Transverse colon (tissue), 4 donors: ENCODE results near the gene FUT3. TPM values are rescaled to one million over a fixed set of nuclear protein-coding genes. Genes with fewer than 3 reads are reported as not detected.
A peak's percentile ranks its signal among the peaks of the same experiment; 100 is the strongest.

Experiments used
- DNase-seq: peaks from one replicate; pipeline ENCODE4 v3.0.0-alpha.2; 2019
- H3K27ac ChIP-seq, 4 donors: fragments of 200-600 bp; sonication (generic); 2 replicates each; pipeline ENCODE4 v1.5.1; 2016 to 2018; ENCODE audit warnings: inconsistent platforms in 4 of 4
- H3K27me3 ChIP-seq: fragments of 200-600 bp; sonication (generic); 2 replicates; pipeline ENCODE4 v1.5.1; 2017; ENCODE audit warnings: inconsistent platforms
- H3K36me3 ChIP-seq, 4 donors: fragments of 200-600 bp; sonication (generic); 2 replicates each; pipeline ENCODE4 v1.5.1; 2017 to 2019; ENCODE audit warnings: inconsistent platforms in 4 of 4
- H3K4me1 ChIP-seq, 4 donors: fragments of 200-600 bp; sonication (generic); 2 replicates each; pipeline ENCODE4 v1.5.1; 2017 to 2020; ENCODE audit warnings: inconsistent platforms in 4 of 4
- H3K4me3 ChIP-seq, 4 donors: fragments of 200-600 bp; sonication (generic); 1 replicate in 1 of 4; 2 replicates in 3 of 4; pipeline versions ENCODE4 v1.5.1 to v1.6.1; 2017 to 2019; ENCODE audit warnings: inconsistent platforms in 4 of 4
- H3K9me3 ChIP-seq, 2 donors: fragments of 200-600 bp; sonication (generic); 2 replicates each; pipeline ENCODE4 v1.5.1; 2017 to 2019; ENCODE audit warnings: inconsistent platforms in 2 of 2
- EP300 ChIP-seq: sonication (generic); formaldehyde crosslinking; IDR thresholded peaks from one replicate; pipeline ENCODE4 v1.6.1; 2017; ENCODE audit warnings: antibody characterized with exemption, low read depth
- POLR2A ChIP-seq: fragments of 450-650 bp; IDR thresholded peaks from one replicate; pipeline ENCODE4 v1.6.1; 2016; ENCODE audit warnings: antibody characterized with exemption, mild to moderate bottlenecking, moderate library complexity
- POLR2AphosphoS5 ChIP-seq, 3 donors: sonication (generic); formaldehyde crosslinking; IDR thresholded peaks; one replicate each; pipeline ENCODE4 v1.6.1; 2016; ENCODE audit warnings: antibody characterized with exemption in 3 of 3
- WGBS, 2 donors: methylation state at CpG; one replicate each; pipeline ENCODE4 v1.1.5; 2018; ENCODE audit warnings: low coverage in 1 of 2; 5-methylcytosine and 5-hydroxymethylcytosine counted together
- in situ Hi-C, 4 donors: fragments of 200-750 bp; cut with MboI; loops; one replicate each; pipeline versions ENCODE4 v1.15.0 to v1.15.1; 2017; ENCODE audit warnings: low sequenced_read_pairs in 3 of 4, low pct_ligation_motif_present in 1 of 4, low pct_unique_long_range_greater_than_20kb in 1 of 4
- intact Hi-C: fragments of 100-400 bp; cut with DNase I; formaldehyde crosslinking; loops from one replicate; pipeline ENCODE4 v1.15.1; 2023; ENCODE audit warnings: low total_unique reads
- total RNA-seq, 4 donors: library from RNA; depleted of rRNA; stranded (reverse); fragments of >200 nt; gene quantifications; one replicate each; pipeline ENCODE4 v1.1.0, GENCODE V29; 2016
- TF ChIP-seq, protein P1 (sequence below), 5 experiments: fragments of 200-600 bp in 3 of 5; fragments of 450-650 bp in 2 of 5; sonication (generic) in 3 of 5; IDR thresholded peaks; 1 replicate in 2 of 5; 2 replicates in 3 of 5; pipeline ENCODE4 v1.5.1; 2016 to 2017; ENCODE audit warnings: antibody characterized with exemption in 5 of 5, inconsistent platforms in 3 of 5, mild to moderate bottlenecking in 2 of 5, moderate library complexity in 1 of 5

The FUT3 gene
- total RNA-seq, 4 donors from 2014 or later, result 180 to 222 (median 191) TPM

DNA sequence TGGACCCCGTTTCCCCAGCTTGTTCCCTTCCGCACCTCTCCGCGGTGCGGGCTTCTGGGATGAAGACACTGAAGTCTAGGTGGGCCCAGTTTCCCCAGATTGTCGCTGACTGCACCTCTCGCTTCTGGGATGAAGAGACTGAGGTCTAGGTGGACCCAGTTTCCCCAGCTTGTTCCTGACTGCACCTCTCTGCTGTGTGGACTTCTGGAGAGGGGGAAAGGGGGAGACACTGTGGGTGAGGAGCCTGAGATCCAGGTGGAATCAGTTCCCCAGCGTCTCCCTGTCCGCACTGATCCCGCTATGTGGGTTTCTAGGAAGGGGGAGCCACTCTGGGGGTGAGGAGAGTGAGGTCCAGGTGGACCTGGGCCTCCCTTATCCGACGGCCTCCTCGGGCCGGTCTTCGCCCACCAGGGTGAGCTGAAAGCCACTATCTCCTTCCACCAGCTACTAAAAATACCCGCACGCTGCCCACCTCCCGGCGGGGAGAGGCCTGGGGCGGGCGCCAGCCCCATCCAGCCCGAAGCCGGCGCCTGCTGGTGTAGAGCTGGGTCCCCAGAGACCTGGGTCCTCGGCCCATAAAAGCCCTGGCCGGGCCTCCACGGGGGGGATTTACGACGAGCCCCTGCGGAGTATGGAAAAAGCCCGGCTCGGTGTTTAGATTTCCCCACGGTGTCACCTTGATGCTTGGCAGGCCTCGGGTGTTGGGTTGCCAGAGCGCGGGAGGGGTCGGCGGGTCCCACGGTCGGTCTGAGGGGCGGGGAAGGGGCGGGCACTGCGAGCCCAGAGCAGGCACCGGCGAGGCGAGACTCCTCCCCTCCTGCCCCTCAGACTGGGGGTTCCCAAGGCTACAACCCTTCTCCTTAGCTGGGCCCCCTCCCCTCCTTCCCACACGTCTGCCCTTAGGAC is 22.3 kb downstream of the FUT3 start:
- Histone ChIP-seq H3K9me3 (no peaks in the 10 kb centered on the region), H3K4me1 (peaks cover 9 to 33% (median 28%) of the 10 kb centered on the region in 4 donors), H3K36me3 (no peaks in the 10 kb centered on the region), H3K27ac (peak overlapping the region; percentile 82 to 96 (median 90)), H3K4me3 (peak overlapping the region; percentile 29 to 50 (median 32)), H3K27me3 (no peaks in the 10 kb centered on the region)
- 39% methylated on average over 34 of the region's 47 CpGs; no CpG with 5 or more reads in 1 of the 2 donors for WGBS, 2 donors
- intact Hi-C loops (no loop called here), in situ Hi-C loops (no loop called here)
- TF ChIP-seq POLR2A (no peak), POLR2AphosphoS5 (IDR thresholded peaks at IDR 0.05) (peak; percentile 43 to 68 (median 49))
- peak; percentile 58 for DNase-seq

DNA sequence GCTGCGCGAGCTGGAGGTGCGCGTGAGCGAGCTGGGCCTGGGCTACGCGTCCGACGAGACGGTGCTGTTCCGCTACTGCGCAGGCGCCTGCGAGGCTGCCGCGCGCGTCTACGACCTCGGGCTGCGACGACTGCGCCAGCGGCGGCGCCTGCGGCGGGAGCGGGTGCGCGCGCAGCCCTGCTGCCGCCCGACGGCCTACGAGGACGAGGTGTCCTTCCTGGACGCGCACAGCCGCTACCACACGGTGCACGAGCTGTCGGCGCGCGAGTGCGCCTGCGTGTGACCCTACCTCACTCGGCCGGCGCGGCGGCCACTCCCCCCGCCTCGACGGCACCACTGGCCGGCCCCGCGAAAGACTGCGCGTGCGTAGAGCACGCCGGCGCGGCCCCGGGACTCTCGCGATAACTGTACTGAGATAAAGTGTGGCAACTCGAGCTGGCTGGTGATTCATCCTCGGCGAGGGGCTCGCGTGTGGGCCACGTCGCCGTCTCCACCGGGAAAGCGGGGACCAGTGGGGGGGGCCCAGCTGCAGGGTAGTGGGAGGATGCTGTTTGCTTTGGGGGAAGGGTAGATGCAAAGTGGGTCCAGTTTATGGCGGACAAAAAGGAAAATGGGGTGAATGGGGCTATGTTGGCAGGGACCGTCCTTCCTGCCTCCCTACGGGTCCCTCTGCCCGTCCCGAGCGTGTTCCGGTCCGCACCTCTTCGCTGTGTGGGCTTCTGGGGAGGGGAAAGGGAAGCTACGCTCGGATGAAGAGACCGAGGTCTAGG is 23.2 kb downstream of the FUT3 start:
- no peak for TF ChIP-seq EP300
- peak; percentile 90 for TF ChIP-seq POLR2A
- TF ChIP-seq, protein P1, sequence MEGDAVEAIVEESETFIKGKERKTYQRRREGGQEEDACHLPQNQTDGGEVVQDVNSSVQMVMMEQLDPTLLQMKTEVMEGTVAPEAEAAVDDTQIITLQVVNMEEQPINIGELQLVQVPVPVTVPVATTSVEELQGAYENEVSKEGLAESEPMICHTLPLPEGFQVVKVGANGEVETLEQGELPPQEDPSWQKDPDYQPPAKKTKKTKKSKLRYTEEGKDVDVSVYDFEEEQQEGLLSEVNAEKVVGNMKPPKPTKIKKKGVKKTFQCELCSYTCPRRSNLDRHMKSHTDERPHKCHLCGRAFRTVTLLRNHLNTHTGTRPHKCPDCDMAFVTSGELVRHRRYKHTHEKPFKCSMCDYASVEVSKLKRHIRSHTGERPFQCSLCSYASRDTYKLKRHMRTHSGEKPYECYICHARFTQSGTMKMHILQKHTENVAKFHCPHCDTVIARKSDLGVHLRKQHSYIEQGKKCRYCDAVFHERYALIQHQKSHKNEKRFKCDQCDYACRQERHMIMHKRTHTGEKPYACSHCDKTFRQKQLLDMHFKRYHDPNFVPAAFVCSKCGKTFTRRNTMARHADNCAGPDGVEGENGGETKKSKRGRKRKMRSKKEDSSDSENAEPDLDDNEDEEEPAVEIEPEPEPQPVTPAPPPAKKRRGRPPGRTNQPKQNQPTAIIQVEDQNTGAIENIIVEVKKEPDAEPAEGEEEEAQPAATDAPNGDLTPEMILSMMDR (IDR thresholded peaks at IDR 0.05), result no peak
- peak; percentile 94 to 95 (median 94) for TF ChIP-seq POLR2AphosphoS5 (IDR thresholded peaks at IDR 0.05)
- no peaks in the 10 kb centered on the region for H3K36me3 ChIP-seq
- intact Hi-C loops, result no loop called here
- peaks cover 9 to 33% (median 28%) of the 10 kb centered on the region in 4 donors for H3K4me1 ChIP-seq
- no peaks in the 10 kb centered on the region for H3K27me3 ChIP-seq
- peak; percentile 95 for DNase-seq
- no peaks in the 10 kb centered on the region for H3K9me3 ChIP-seq
- peak overlapping the region; percentile 82 to 96 (median 90) for H3K27ac ChIP-seq
- 12% methylated on average over 78 of the region's 91 CpGs; no CpG with 5 or more reads in 1 of the 2 donors for WGBS, 2 donors
- in situ Hi-C loops, result no loop called here
- H3K4me3 ChIP-seq, result peak overlapping the region; percentile 29 to 50 (median 32)

DNA sequence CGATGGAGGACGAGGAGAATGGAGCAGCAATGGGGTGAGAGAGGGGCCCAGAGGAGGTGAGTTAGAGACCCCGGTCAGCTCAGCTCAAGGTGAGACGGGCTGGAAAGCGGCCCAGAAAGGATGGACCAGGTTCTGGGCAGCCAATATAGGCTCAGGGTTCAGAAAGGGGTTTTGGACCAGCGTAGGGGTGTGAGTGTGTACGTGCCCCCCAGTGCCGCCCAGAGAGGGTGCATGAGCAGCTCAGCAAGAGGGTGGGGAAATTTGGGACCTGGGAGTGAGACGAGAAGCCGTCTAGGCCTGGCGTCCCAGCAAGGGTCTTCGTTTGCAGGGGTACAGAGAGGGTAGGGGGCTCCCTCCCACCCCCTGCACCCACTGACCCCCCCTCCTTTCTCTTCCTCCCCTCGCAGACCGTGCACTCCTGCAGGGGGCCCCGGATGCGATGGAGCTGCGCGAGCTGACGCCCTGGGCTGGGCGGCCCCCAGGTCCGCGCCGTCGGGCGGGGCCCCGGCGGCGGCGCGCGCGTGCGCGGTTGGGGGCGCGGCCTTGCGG is 23.8 kb downstream of the FUT3 start:
- WGBS, 2 donors, result 18 to 60% methylated on average over 2 to 37 of the region's 37 CpGs
- intact Hi-C loops, result no loop called here

More for the DNA sequence above, 23.8 kb downstream of the FUT3 start:
- DNase-seq, result no peak
- in situ Hi-C loops, result no loop called here
- no peaks in the 10 kb centered on the region for H3K36me3 ChIP-seq
- peaks cover 9 to 38% (median 30%) of the 10 kb centered on the region in 4 donors for H3K4me1 ChIP-seq
- peak overlapping the region in 3 of 4 donors; percentile 29 to 50 (median 35) for H3K4me3 ChIP-seq
- no peaks in the 10 kb centered on the region for H3K27me3 ChIP-seq
- TF ChIP-seq EP300 (no peak), POLR2A (no peak), POLR2AphosphoS5 (IDR thresholded peaks at IDR 0.05) (no peak)
- TF ChIP-seq, protein P1 (IDR thresholded peaks at IDR 0.05), result no peak
- H3K9me3 ChIP-seq, result no peaks in the 10 kb centered on the region
- H3K27ac ChIP-seq, result peak overlapping the region; percentile 82 to 96 (median 90)
